GM21529 (cell line): ENCODE data around the gene ZNF335.
A peak's percentile ranks its signal among the peaks of the same experiment; 100 is the strongest.

Source experiments
- ATAC-seq: cut with Tn5 transposase; IDR thresholded peaks from one replicate; pipeline ENCODE4 v1.9.1; 2021; ENCODE audit not compliant: unreplicated experiment

Gene ZNF335

GRCh38 chr20:45971675-45972499, at the start of gene ZNF335:
Gene ZNF335, minus strand, starts transcription at chr20:45972203. Its CDS starts 793 bp downstream, at chr20:45971410.
- peak; percentile 75 for ATAC-seq

DNA sequence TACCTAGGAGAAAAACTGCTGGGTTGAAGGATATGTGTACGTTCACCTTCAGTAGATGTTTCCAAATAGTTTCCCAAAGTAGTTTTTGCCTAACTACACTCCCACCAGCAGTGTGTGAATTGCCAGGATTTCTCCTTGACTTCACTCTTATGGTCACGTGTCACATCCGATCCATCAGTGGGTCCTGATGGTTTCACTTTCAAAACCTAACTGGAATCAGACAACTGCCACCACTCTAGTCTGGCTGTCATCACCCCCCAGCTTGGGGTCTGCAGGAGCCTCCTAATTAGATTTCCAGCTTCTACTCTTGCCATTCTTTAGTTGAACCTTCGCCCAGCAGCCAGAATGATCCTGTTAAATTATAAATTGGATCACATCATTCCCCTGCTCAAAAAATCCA, 48.6 kb upstream of the ZNF335 start:
- no peak for ATAC-seq

DNA sequence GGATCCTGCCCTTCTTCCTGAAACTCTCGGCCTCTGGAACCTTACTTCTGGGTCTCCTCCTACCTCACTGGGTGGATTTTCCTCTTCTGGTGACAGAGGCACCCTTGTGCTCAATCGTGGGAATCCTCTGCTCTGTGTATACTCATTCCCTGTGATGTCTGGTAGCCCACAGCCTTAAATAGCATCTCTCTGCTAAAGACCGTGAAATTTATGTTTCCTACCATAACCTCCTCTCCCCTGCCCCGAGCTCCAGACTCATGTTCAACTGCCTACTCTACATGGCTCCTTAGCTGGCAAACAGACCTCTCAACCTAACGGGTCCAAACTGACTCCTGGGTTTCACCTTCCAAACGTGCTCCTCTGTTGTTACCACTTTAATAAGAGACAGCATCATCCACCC, 46.6 kb upstream of the ZNF335 start:
- ATAC-seq, result no peak

DNA sequence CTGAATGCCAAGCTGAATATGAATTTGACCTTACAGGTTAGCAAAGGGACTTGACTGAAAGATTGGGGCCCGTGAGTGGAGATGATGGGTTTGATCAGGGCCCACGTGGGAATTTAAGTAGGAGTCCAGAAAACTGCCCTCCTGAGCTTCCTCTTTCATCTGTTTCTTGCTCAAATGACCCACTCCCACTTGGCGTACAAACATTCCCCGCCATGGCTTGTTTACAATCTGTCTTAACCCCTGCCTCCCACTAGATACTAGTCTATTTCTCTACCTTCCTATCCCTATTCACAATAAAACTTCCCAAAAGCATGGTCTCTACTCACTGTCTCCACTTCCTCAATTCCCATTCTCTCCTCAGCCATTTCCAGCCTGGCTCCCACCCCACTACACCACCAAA, 46.1 kb upstream of the ZNF335 start:
- ATAC-seq, result no peak

- no peak for ATAC-seq
Measured at GRCh38 chr20:46017272-46017671, 45.3 kb upstream of the ZNF335 start.

GRCh38 chr20:46014517-46015396, 42.8 kb upstream of the ZNF335 start:
- no peak for ATAC-seq

DNA sequence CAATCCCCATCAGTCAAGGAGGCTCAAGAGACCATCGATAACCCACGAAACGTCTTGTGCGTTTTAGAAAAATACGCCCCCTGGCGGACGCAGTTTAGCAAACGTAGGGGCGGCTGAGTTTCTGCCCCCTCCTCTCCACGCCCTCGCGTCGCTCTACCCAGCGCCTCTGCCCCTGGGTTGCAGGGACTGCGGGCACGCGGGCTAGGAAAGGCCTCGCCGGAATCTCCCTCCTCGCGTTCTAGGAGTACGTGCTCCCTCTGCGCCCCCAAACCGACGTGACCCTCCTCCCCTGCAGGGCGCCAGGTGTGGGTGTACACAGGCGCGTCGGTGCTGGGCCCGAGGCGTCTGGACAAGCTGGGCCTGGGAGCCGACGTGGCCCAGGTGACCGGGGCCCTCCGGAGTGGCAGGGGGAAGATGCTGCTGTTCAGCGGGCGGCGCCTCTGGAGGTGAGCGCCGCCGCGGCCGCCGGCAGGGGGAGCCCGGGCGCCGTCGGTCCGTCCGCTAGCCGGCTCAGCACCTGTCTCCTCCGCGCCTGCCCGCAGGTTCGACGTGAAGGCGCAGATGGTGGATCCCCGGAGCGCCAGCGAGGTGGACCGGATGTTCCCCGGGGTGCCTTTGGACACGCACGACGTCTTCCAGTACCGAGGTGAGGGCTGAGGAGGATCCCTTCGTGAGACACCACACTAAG, 42.0 kb upstream of the ZNF335 start:
- peak; percentile 74 for ATAC-seq

DNA sequence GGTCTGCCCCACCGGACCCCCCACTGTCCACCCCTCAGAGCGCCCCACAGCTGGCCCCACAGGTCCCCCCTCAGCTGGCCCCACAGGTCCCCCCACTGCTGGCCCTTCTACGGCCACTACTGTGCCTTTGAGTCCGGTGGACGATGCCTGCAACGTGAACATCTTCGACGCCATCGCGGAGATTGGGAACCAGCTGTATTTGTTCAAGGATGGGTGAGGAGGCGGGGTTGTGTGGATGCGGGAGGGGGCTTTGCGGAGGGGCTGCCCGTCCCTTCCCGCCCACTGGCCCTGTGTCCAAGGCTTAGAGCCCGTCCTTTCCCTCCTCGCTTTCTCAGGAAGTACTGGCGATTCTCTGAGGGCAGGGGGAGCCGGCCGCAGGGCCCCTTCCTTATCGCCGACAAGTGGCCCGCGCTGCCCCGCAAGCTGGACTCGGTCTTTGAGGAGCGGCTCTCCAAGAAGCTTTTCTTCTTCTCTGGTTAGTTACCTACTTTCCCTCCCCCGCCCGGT, 41.4 kb upstream of the ZNF335 start:
- no peak for ATAC-seq

DNA sequence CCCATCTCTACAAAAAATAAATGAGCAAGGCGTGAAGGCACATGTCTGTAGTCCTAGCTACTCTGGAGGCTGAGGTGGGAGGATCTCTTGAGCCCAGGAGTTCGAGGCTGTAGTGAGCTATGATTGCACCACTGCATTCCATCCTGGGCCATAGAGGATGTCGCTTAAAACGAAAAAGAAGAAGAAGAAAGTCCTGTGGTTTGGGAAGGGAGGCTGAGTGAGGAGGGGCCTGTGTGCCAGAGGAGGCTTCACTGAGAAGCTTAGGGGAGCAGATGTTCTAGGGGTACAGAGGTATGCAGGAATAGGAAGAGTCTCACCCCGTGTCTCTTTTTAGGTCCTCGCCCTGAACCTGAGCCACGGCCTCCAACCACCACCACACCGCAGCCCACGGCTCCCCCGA, 40.9 kb upstream of the ZNF335 start:
- no peak for ATAC-seq

DNA sequence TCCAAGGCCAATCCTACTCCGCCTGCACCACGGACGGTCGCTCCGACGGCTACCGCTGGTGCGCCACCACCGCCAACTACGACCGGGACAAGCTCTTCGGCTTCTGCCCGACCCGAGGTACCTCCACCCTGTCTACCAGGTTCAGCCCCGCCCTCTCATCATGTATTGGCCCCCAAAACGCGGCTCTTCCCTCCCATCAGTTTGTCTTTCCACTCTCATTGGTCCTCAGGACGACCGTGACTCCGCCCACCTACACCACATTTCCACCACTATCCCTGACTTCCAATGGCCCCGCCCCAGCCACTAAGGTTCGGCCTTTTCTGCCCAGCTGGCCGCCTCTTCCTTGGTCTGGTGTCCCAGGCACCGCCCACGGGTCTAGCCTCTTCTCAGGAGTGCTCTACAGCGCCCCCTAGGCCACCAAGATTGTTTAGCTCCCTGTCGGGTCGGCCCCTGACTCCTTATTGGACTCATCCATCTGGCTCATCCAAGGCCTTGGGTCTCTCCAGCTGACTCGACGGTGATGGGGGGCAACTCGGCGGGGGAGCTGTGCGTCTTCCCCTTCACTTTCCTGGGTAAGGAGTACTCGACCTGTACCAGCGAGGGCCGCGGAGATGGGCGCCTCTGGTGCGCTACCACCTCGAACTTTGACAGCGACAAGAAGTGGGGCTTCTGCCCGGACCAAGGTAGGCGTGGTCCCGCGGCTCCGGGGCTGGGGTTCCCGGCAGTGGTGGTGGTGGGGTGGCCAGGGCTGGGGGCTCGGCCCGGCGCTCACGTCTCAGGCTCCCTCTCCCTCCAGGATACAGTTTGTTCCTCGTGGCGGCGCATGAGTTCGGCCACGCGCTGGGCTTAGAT, 39.9 kb upstream of the ZNF335 start:
- no peak for ATAC-seq

DNA sequence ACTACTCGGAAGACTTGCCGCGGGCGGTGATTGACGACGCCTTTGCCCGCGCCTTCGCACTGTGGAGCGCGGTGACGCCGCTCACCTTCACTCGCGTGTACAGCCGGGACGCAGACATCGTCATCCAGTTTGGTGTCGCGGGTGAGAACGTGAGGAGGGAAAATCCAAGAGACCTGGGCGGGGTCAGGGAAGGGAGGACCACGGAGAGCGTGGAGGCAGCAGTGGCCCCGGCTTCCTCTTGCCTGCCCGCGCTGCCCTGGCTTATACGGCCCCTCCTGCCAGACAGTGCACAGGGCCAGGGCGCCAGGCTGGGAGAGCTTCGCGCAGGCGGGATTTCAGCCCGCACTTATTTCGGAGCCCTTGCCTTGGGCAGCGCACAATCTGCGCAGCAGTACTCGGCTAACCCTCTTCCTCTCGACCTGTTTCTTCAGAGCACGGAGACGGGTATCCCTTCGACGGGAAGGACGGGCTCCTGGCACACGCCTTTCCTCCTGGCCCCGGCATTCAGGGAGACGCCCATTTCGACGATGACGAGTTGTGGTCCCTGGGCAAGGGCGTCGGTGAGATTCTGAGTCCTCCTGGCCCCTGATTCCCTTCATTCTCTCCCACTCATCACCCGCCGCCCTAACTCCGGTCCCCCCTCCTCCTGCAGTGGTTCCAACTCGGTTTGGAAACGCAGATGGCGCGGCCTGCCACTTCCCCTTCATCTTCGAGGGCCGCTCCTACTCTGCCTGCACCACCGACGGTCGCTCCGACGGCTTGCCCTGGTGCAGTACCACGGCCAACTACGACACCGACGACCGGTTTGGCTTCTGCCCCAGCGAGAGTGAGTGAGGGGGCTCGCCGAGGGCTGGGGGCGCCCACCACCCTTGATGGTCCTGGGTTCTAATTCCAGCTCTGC, 38.7 kb upstream of the ZNF335 start:
- ATAC-seq, result no peak

GRCh38 chr20:46009816-46010215, 37.8 kb upstream of the ZNF335 start:
- no peak for ATAC-seq

GRCh38 chr20:46007671-46008070, 35.7 kb upstream of the ZNF335 start:
- no peak for ATAC-seq

DNA sequence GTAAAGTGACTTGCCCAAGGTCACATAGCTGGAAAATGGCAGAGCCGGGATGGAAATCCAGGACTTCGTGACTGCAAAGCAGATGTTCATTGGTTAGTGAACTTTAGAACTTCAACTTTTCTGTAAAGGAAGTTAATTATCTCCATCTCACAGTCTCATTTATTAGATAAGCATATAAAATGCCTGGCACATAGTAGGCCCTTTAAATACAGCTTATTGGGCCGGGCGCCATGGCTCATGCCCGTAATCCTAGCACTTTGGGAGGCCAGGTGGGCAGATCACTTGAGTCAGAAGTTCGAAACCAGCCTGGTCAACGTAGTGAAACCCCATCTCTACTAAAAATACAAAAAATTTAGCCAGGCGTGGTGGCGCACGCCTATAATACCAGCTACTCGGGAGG, 35.0 kb upstream of the ZNF335 start:
- ATAC-seq, result no peak

GRCh38 chr20:46006022-46006705, 34.2 kb upstream of the ZNF335 start:
- no peak for ATAC-seq

GRCh38 chr20:46004889-46005473, 33.0 kb upstream of the ZNF335 start:
- no peak for ATAC-seq

- ATAC-seq, result no peak
Measured at GRCh38 chr20:46004187-46004586, 32.2 kb upstream of the ZNF335 start.

DNA sequence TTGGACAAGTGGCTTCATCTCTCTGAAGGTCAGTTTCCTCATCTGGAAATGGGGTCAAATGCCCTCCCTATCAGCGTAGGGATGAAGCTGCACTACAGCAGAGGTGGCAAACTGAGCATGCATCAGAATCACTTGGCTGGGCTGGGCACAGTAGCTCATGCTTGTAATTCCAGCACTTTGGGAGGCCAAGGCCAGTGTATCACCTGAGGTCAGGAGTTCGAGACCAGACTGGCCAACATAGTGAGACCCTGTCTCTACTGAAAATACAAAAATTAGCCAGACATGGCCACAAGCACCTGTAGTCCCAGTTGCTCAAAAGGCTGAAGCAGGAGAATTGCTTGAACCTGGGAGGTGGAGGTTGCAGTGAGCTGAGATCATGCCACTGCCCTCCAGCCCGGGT, 30.0 kb upstream of the ZNF335 start:
- ATAC-seq, result no peak
